K562 (cell line): ENCODE data around the gene PRR36. TPM values are rescaled to one million over a fixed set of nuclear protein-coding genes. Genes with fewer than 3 reads are reported as not detected.

Source experiments
- ARID4B ChIP-seq: sonication (generic); formaldehyde crosslinking; IDR thresholded peaks from 2 replicates; pipeline ENCODE4 v1.8.0; 2022; ENCODE audit warnings: mild to moderate bottlenecking, missing genetic modification reagents
- FOXJ2 ChIP-seq: fragments of 200-800 bp; sonication (Bioruptor generic); IDR thresholded peaks from 2 replicates; pipeline ENCODE4 v1.6.1; 2016; ENCODE audit warnings: missing genetic modification characterization, missing compliant biosample characterization
- FOXJ3 ChIP-seq: sonication (generic); formaldehyde crosslinking; IDR thresholded peaks from 2 replicates; pipeline ENCODE4 v1.4.0; 2020; ENCODE audit warnings: mild to moderate bottlenecking, missing genetic modification reagents
- HNRNPL ChIP-seq: fragments of 200-400 bp; formaldehyde crosslinking; IDR thresholded peaks from 2 replicates; pipeline ENCODE4 v1.6.1; 2017; ENCODE audit warnings: low read depth, mild to moderate bottlenecking, low read length
- MBD2 ChIP-seq: sonication (generic); IDR thresholded peaks from 2 replicates; pipeline ENCODE4 v1.6.1; 2016; ENCODE audit warnings: low read depth, borderline replicate concordance
- MNT ChIP-seq, 2 experiments: fragments of 450-650 bp; conservative IDR thresholded peaks; 2 replicates each; pipeline ENCODE4 v1.6.1; 2017; ENCODE audit warnings: mild to moderate bottlenecking in 2 of 2, moderate library complexity in 2 of 2
- MTA3 ChIP-seq: fragments of 450-650 bp; formaldehyde crosslinking; IDR thresholded peaks from 2 replicates; pipeline ENCODE4 v1.6.1; 2017; ENCODE audit warnings: mild to moderate bottlenecking, borderline replicate concordance
- MYC ChIP-seq, 2 experiments: fragments of 250-450 bp in 1 of 2; sonication (Bioruptor Pico) in 1 of 2; IDR thresholded peaks; 2 replicates each; pipeline versions ENCODE4 v1.5.1 to v1.6.1; 2012 to 2021; ENCODE audit warnings: low read depth in 2 of 2, borderline replicate concordance in 1 of 2, improper control_type of control experiment in 1 of 2, low read length in 1 of 2, mild to moderate bottlenecking in 1 of 2, moderate library complexity in 1 of 2
- NCOA1 ChIP-seq: fragments of 450-650 bp; IDR thresholded peaks from 2 replicates; pipeline ENCODE4 v1.6.1; 2016; ENCODE audit warnings: low read depth
- NRF1 ChIP-seq, 2 experiments: fragments of 450-650 bp; IDR thresholded peaks in 1 of 2; conservative IDR thresholded peaks in 1 of 2; 2 replicates each; pipeline ENCODE4 v1.6.1; 2014; ENCODE audit warnings: mild to moderate bottlenecking in 2 of 2
- RBM39 ChIP-seq: fragments of 200-400 bp; formaldehyde crosslinking; optimal IDR thresholded peaks from 2 replicates; pipeline ENCODE3; 2018; ENCODE audit warnings: low read depth, low read length
- TCF3 ChIP-seq: sonication (generic); formaldehyde crosslinking; IDR thresholded peaks from 2 replicates; pipeline ENCODE4 v1.4.0; 2020; ENCODE audit warnings: mild to moderate bottlenecking, missing genetic modification reagents
- TFE3 ChIP-seq: fragments of 450-650 bp; formaldehyde crosslinking; IDR thresholded peaks from 2 replicates; pipeline ENCODE4 v1.4.0; 2020; ENCODE audit warnings: mild to moderate bottlenecking, mixed read lengths
- VEZF1 ChIP-seq: fragments of 200-800 bp; sonication (Bioruptor generic); IDR thresholded peaks from 2 replicates; pipeline ENCODE4 v1.6.1; 2017; ENCODE audit warnings: missing genetic modification characterization, missing compliant biosample characterization
- ZNF23 ChIP-seq: fragments of 250-450 bp; sonication (Bioruptor Pico); IDR thresholded peaks from 2 replicates; pipeline ENCODE4 v1.4.0; 2020; ENCODE audit warnings: mild to moderate bottlenecking
- ZNF512 ChIP-seq: IDR thresholded peaks from 2 replicates; pipeline ENCODE4 v1.6.1; 2016; ENCODE audit warnings: missing genetic modification characterization, missing compliant biosample characterization
- polyA plus RNA-seq, 8 experiments: library from polyadenylated mRNA; depleted of rRNA in 4 of 8; stranded (reverse) in 5 of 8; unstranded in 3 of 8; fragments of >200 nt; fragmentation: Nextera tagmentation in 2 of 8; fragmentation: Illumina TruSeq in 1 of 8; extraction: Ambion mirVana in 2 of 8; extraction: Trizol in 1 of 8; gene quantifications; 2 replicates each; pipeline versions ENCODE4 v1.2.1 to v1.2.3, GENCODE V29; 2011 to 2014; ENCODE audit warnings: inconsistent platforms in 1 of 8, missing spikeins in 1 of 8
- total RNA-seq, 7 experiments: library from RNA; depleted of rRNA in 6 of 7; stranded (reverse); fragments of >200 nt in 6 of 7; fragmentation: Illumina TruSeq in 2 of 7; extraction: Trizol in 2 of 7; gene quantifications; 2 replicates each; pipeline versions ENCODE4 v1.2.1 to v1.2.3, GENCODE V29; 2011 to 2021; ENCODE audit warnings: low replicate concordance in 1 of 7

Gene PRR36
- total and polyA plus RNA-seq, 9 of the 15 experiments (the other 6 are each of a cell fraction or from before 2014, with no cell fraction given), result 0.05 to 0.42 (median 0.06) TPM; not detected in 6

GRCh38 chr19:7829561-7830271 is 44.5 kb downstream of the PRR36 start, which contains the start of gene EVI5L (continued):
- TF ChIP-seq NCOA1, result no peak
- TF ChIP-seq TFE3 (CRISPR knock-in tag), result no peak
- peak; percentile 34 for TF ChIP-seq MYC (IDR thresholded peaks at IDR 0.05; ENCODE audit: low read depth, low read length)
- TF ChIP-seq MYC (CRISPR knock-in tag; IDR thresholded peaks at IDR 0.05; ENCODE audit: borderline replicate concordance, low read depth), result no peak
- TF ChIP-seq MNT (conservative IDR thresholded peaks at IDR 0.05), result peak; percentile 36 to 61; a peak in 3 of 4 replicates
- TF ChIP-seq NRF1 (conservative IDR thresholded peaks at IDR 0.05 in 1 of 2, IDR thresholded peaks at IDR 0.05 in 1 of 2), result peak; percentile 74 to 78
- no peak for TF ChIP-seq FOXJ2
- TF ChIP-seq RBM39, result no peak
- TF ChIP-seq MBD2, result peak; percentile 100
- TF ChIP-seq VEZF1, result peak; percentile 87
- TF ChIP-seq ARID4B (CRISPR knock-in tag), result no peak
- TF ChIP-seq ZNF23 (CRISPR knock-in tag), result no peak
- no peak for TF ChIP-seq HNRNPL
- TF ChIP-seq ZNF512, result no peak
- no peak for TF ChIP-seq FOXJ3 (CRISPR knock-in tag)
- TF ChIP-seq TCF3, result no peak
- TF ChIP-seq MTA3, result peak; percentile 96; the same call in 1 of the 2 replicates
